Measurements from ENCODE around the gene ZNF687. TPM values are rescaled to one million over a fixed set of nuclear protein-coding genes. Genes with fewer than 3 reads are reported as not detected.

The ZNF687 gene
- total RNA-seq, 1 experiment from 2014 or later: 33.3 TPM

DNA sequence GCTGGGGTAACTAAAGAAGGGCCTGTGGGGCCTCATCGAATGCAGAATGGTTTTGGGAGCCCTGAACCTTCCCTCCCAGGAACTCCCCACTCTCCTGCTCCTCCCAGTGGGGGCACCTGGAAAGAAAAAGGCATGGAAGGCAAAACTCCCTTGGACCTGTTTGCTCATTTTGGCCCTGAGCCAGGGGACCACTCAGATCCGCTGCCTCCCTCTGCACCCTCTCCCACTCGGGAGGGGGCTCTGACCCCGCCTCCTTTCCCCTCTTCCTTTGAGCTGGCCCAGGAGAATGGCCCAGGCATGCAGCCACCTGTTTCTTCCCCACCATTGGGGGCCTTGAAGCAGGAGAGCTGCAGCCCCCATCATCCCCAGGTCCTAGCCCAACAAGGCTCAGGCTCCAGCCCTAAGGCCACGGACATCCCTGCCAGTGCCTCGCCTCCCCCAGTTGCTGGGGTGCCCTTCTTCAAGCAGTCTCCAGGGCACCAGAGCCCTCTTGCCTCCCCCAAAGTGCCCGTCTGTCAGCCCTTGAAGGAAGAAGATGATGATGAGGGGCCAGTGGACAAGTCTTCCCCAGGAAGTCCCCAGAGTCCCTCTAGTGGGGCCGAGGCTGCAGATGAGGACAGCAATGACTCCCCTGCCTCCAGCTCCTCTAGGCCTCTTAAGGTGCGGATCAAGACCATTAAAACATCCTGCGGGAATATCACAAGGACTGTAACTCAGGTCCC, 4.7 kb downstream of the ZNF687 start:
- H3K27me3 ChIP-seq (ENCODE audit: control insufficient read depth, insufficient read depth, low read length): no peaks in the 10 kb centered on the region
- POLR2A ChIA-PET: interaction anchor here (0.6 kb wide), 1 partner anchor 202 kb away, joined by 3 read pairs; no protein-coding TSS in a partner anchor
- TF ChIP-seq TCF7L2 (IDR thresholded peaks at IDR 0.05; ENCODE audit: low read depth, low read length): no peak
- TF ChIP-seq, protein P1, sequence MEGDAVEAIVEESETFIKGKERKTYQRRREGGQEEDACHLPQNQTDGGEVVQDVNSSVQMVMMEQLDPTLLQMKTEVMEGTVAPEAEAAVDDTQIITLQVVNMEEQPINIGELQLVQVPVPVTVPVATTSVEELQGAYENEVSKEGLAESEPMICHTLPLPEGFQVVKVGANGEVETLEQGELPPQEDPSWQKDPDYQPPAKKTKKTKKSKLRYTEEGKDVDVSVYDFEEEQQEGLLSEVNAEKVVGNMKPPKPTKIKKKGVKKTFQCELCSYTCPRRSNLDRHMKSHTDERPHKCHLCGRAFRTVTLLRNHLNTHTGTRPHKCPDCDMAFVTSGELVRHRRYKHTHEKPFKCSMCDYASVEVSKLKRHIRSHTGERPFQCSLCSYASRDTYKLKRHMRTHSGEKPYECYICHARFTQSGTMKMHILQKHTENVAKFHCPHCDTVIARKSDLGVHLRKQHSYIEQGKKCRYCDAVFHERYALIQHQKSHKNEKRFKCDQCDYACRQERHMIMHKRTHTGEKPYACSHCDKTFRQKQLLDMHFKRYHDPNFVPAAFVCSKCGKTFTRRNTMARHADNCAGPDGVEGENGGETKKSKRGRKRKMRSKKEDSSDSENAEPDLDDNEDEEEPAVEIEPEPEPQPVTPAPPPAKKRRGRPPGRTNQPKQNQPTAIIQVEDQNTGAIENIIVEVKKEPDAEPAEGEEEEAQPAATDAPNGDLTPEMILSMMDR (IDR thresholded peaks at IDR 0.05): no peak
- no peak for TF ChIP-seq POLR2AphosphoS5 (IDR thresholded peaks at IDR 0.05; ENCODE audit: low read depth, low read length)
- TF ChIP-seq, protein P2, sequence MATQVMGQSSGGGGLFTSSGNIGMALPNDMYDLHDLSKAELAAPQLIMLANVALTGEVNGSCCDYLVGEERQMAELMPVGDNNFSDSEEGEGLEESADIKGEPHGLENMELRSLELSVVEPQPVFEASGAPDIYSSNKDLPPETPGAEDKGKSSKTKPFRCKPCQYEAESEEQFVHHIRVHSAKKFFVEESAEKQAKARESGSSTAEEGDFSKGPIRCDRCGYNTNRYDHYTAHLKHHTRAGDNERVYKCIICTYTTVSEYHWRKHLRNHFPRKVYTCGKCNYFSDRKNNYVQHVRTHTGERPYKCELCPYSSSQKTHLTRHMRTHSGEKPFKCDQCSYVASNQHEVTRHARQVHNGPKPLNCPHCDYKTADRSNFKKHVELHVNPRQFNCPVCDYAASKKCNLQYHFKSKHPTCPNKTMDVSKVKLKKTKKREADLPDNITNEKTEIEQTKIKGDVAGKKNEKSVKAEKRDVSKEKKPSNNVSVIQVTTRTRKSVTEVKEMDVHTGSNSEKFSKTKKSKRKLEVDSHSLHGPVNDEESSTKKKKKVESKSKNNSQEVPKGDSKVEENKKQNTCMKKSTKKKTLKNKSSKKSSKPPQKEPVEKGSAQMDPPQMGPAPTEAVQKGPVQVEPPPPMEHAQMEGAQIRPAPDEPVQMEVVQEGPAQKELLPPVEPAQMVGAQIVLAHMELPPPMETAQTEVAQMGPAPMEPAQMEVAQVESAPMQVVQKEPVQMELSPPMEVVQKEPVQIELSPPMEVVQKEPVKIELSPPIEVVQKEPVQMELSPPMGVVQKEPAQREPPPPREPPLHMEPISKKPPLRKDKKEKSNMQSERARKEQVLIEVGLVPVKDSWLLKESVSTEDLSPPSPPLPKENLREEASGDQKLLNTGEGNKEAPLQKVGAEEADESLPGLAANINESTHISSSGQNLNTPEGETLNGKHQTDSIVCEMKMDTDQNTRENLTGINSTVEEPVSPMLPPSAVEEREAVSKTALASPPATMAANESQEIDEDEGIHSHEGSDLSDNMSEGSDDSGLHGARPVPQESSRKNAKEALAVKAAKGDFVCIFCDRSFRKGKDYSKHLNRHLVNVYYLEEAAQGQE (IDR thresholded peaks at IDR 0.05; ENCODE audit: insufficient read depth in 1 of 2, low read depth in 2 of 2, low read length in 1 of 2): no peak
- no peak for TF ChIP-seq SIN3A (IDR thresholded peaks at IDR 0.05; ENCODE audit: borderline replicate concordance, insufficient read depth, low read depth, low read length)
- DNase-seq (ENCODE audit: low read depth, low spot score) (no peak), ATAC-seq (no peak)
- in situ Hi-C loops (cut with HindIII; ENCODE audit: low pct_unique_long_range_greater_than_20kb, low sequenced_read_pairs) (no loop called here), intact Hi-C loops (cut with micrococcal nuclease; ENCODE audit: unreplicated experiment) (no loop called here)
- peaks cover 13% of the 10 kb centered on the region for H3K4me1 ChIP-seq (ENCODE audit: control insufficient read depth, insufficient read depth, low read length)
- no peak overlapping the region for H3K4me3 ChIP-seq (ENCODE audit: low read depth in 2 of 2, low read length in 2 of 2)
- H3K9me3 ChIP-seq (ENCODE audit: control insufficient read depth, insufficient read depth, low read depth, low read length): no peaks in the 10 kb centered on the region
- no TSS peak for BruUV-seq (replicated peaks)
- no peak overlapping the region for H3K27ac ChIP-seq (ENCODE audit: low read length)
- peaks cover 5% of the 10 kb centered on the region; the same call in 1 of the 2 replicates for H3K36me3 ChIP-seq (ENCODE audit: control insufficient read depth, insufficient read depth, low read length)
- CTCF ChIA-PET: no interaction called here

DNA sequence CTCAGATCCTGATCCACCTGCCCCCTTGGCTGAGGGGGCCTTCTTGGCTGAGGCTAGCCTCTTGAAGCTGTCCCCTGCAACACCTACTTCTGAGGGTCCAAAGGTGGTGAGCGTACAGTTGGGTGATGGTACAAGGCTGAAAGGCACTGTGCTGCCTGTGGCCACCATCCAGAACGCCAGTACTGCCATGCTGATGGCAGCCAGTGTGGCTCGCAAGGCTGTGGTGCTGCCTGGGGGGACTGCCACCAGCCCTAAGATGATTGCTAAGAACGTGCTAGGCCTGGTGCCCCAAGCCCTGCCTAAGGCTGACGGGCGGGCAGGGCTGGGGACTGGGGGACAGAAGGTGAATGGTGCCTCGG, 5.2 kb downstream of the ZNF687 start:
- no peak for ATAC-seq
- BruUV-seq (replicated peaks): no TSS peak
- Histone ChIP-seq H3K27ac (ENCODE audit: low read length) (no peak overlapping the region), H3K9me3 (ENCODE audit: control insufficient read depth, insufficient read depth, low read depth, low read length) (no peaks in the 10 kb centered on the region), H3K36me3 (ENCODE audit: control insufficient read depth, insufficient read depth, low read length) (peaks cover 4% of the 10 kb centered on the region; the same call in 1 of the 2 replicates), H3K27me3 (ENCODE audit: control insufficient read depth, insufficient read depth, low read length) (no peaks in the 10 kb centered on the region), H3K4me3 (ENCODE audit: low read depth in 2 of 2, low read length in 2 of 2) (no peak overlapping the region), H3K4me1 (ENCODE audit: control insufficient read depth, insufficient read depth, low read length) (peaks cover 13% of the 10 kb centered on the region)
- ChIA-PET POLR2A (interaction anchor here (0.6 kb wide), 1 partner anchor 202 kb away, joined by 3 read pairs; no protein-coding TSS in a partner anchor), CTCF (no interaction called here)
- TF ChIP-seq, protein P1 (IDR thresholded peaks at IDR 0.05): no peak
- TF ChIP-seq TCF7L2 (IDR thresholded peaks at IDR 0.05; ENCODE audit: low read depth, low read length): no peak
- no peak for TF ChIP-seq SIN3A (IDR thresholded peaks at IDR 0.05; ENCODE audit: borderline replicate concordance, insufficient read depth, low read depth, low read length)
- TF ChIP-seq, protein P2 (IDR thresholded peaks at IDR 0.05; ENCODE audit: insufficient read depth in 1 of 2, low read depth in 2 of 2, low read length in 1 of 2): no peak
- no peak for TF ChIP-seq POLR2AphosphoS5 (IDR thresholded peaks at IDR 0.05; ENCODE audit: low read depth, low read length)
- intact Hi-C loops (cut with micrococcal nuclease; ENCODE audit: unreplicated experiment) (no loop called here), in situ Hi-C loops (cut with HindIII; ENCODE audit: low pct_unique_long_range_greater_than_20kb, low sequenced_read_pairs) (no loop called here)
- DNase-seq (ENCODE audit: low read depth, low spot score): no peak

All from Panc1 (cell line).